Testis (tissue), 2 donors: ENCODE data around the gene ZNF784.

Source experiments
- CTCF ChIP-seq, 3 experiments: fragments of 450-650 bp in 2 of 3; fragments of 200-600 bp in 1 of 3; sonication (generic) in 1 of 3; IDR thresholded peaks; one replicate each; pipeline ENCODE4 v1.5.1; 2016 to 2019; ENCODE audit warnings: antibody characterized with exemption in 3 of 3, mild to moderate bottlenecking in 2 of 3, moderate library complexity in 1 of 3
- POLR2A ChIP-seq: fragments of 450-650 bp; IDR thresholded peaks from one replicate; pipeline ENCODE4 v1.6.1; 2017; ENCODE audit warnings: antibody characterized with exemption, mild to moderate bottlenecking, moderate library complexity

- TF ChIP-seq CTCF (IDR thresholded peaks at IDR 0.05) (no peak), POLR2A (no peak)
These were observed 8.6 kb downstream of the ZNF784 start for GRCh38 chr19:55615543-55616394.
